ENCODE measurements around the gene ENOPH1. TPM values are rescaled to one million over a fixed set of nuclear protein-coding genes. Genes with fewer than 3 reads are reported as not detected.

ENOPH1 gene
- total and polyA plus RNA-seq, 2 experiments from 2014 or later: 34.0 to 35.6 TPM

GRCh38 chr4:82496349-82496748 lies 66.0 kb downstream of the ENOPH1 start:
- Histone ChIP-seq H3K9ac (no peak overlapping the region), H4K20me1 (ENCODE audit: insufficient read depth) (no peaks in the 10 kb centered on the region), H3K4me2 (ENCODE audit: unreplicated experiment) (no peak overlapping the region), H3K36me3 (ENCODE audit: low read depth) (no peaks in the 10 kb centered on the region), H3K9me3 (ENCODE audit: low read depth) (no peaks in the 10 kb centered on the region), H3K27me3 (replicated peaks; ENCODE audit: insufficient read depth) (no peaks in the 10 kb centered on the region), H3K9me2 (ENCODE audit: insufficient read depth) (no peaks in the 10 kb centered on the region), H3K4me3 (no peak overlapping the region), H3K79me2 (ENCODE audit: insufficient read depth) (no peaks in the 10 kb centered on the region), H3F3A (ENCODE audit: insufficient read depth) (peaks cover 23% of the 10 kb centered on the region), H2AFZ (no peak overlapping the region), H3K4me1 (ENCODE audit: insufficient read depth) (peaks cover 33% of the 10 kb centered on the region), H3K27ac (no peak overlapping the region)
- 64 to 79% methylated on average over 2 of the region's 2 CpGs for WGBS, 2 experiments (ENCODE audit: low coverage in 1 of 2, low lambda C conversion rate in 2 of 2, missing lambda C conversion rate in 2 of 2)
- TF ChIP-seq EZH2phosphoT487 (IDR thresholded peaks at IDR 0.05; ENCODE audit: insufficient read depth, low read depth) (no peak), EZH2 (IDR thresholded peaks at IDR 0.05; ENCODE audit: insufficient read depth, poor library complexity, severe bottlenecking) (no peak)
- DNase-seq: no peak
- in situ Hi-C loops (cut with MboI): no loop called here

GRCh38 chr4:82499738-82500434 lies 69.5 kb downstream of the ENOPH1 start:
- no peaks in the 10 kb centered on the region for H4K20me1 ChIP-seq (ENCODE audit: insufficient read depth)
- H3K9me2 ChIP-seq (ENCODE audit: insufficient read depth): no peaks in the 10 kb centered on the region
- peaks cover 16% of the 10 kb centered on the region for H3K4me1 ChIP-seq (ENCODE audit: insufficient read depth)
- H3K27me3 ChIP-seq (replicated peaks; ENCODE audit: insufficient read depth): no peaks in the 10 kb centered on the region
- peak overlapping the region; percentile 20; the same call in 1 of the 2 replicates for H2AFZ ChIP-seq
- H3F3A ChIP-seq (ENCODE audit: insufficient read depth): peaks cover 19% of the 10 kb centered on the region
- peak overlapping the region; percentile 2; the same call in 1 of the 2 replicates for H3K9ac ChIP-seq
- H3K27ac ChIP-seq: peak overlapping the region; percentile 39
- H3K79me2 ChIP-seq (ENCODE audit: insufficient read depth): no peaks in the 10 kb centered on the region
- 0 out of 2 replicates have a peak overlapping the region, but pooled peaks have one; percentile 3 for H3K4me3 ChIP-seq
- peak; percentile 57 for DNase-seq
- H3K4me2 ChIP-seq (ENCODE audit: unreplicated experiment): peak overlapping the region; percentile 66
- in situ Hi-C loops (cut with MboI): no loop called here
- TF ChIP-seq EZH2 (IDR thresholded peaks at IDR 0.05; ENCODE audit: insufficient read depth, poor library complexity, severe bottlenecking): no peak
- TF ChIP-seq EZH2phosphoT487 (IDR thresholded peaks at IDR 0.05; ENCODE audit: insufficient read depth, low read depth): no peak
- no peaks in the 10 kb centered on the region for H3K36me3 ChIP-seq (ENCODE audit: low read depth)
- H3K9me3 ChIP-seq (ENCODE audit: low read depth): no peaks in the 10 kb centered on the region
- 48 to 55% methylated on average over 6 of the region's 6 CpGs for WGBS, 2 experiments (ENCODE audit: low coverage in 1 of 2, low lambda C conversion rate in 2 of 2, missing lambda C conversion rate in 2 of 2)

DNA sequence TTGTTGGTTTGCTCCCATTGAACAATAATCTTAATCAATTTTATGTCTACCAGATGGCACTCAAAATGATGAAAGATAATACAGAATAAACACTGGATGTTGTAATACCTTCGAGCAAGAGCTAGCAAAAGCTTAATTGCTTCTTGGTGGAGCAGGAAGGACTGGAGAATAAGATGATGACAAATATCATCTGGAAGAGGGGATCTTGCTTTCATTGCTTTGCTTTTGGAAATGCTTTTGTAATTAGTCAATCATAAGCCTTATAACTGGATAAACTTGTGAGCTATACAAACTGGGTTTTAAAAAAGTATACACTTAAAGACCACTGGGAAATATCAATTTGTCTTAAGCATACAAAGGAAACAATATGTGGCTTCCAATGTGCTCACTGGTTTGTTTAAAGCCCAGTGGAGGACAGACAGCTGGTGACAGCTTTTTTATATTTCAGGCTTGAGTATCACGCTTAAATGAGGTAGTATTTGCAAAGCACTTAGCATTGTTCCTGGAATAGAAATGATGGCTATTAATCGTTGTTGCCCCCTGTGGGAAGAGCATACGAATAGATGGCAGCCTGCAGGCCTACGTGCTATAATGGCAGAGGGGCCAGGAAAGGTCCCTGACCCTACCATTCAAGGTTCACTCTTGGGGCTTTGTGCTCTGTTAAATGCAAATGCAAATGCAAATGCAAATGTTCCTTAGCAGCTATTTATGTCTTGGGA lies 70.2 kb downstream of the ENOPH1 start:
- Histone ChIP-seq H3K36me3 (ENCODE audit: low read depth) (no peaks in the 10 kb centered on the region), H3F3A (ENCODE audit: insufficient read depth) (peaks cover 19% of the 10 kb centered on the region), H3K9me3 (ENCODE audit: low read depth) (no peaks in the 10 kb centered on the region), H3K4me1 (ENCODE audit: insufficient read depth) (peaks cover 16% of the 10 kb centered on the region), H3K4me2 (ENCODE audit: unreplicated experiment) (peak overlapping the region; percentile 66), H3K9me2 (ENCODE audit: insufficient read depth) (no peaks in the 10 kb centered on the region), H3K27ac (peak overlapping the region; percentile 39), H2AFZ (peak overlapping the region; percentile 20; the same call in 1 of the 2 replicates), H3K27me3 (replicated peaks; ENCODE audit: insufficient read depth) (0 out of 2 replicates have a peak, but pooled peaks cover 1% of the 10 kb centered on the region), H3K9ac (peak overlapping the region; percentile 2; the same call in 1 of the 2 replicates), H3K79me2 (ENCODE audit: insufficient read depth) (no peaks in the 10 kb centered on the region), H4K20me1 (ENCODE audit: insufficient read depth) (no peaks in the 10 kb centered on the region), H3K4me3 (0 out of 2 replicates have a peak overlapping the region, but pooled peaks have one; percentile 3)
- peak; percentile 64 for DNase-seq
- in situ Hi-C loops (cut with MboI): no loop called here
- TF ChIP-seq EZH2phosphoT487 (IDR thresholded peaks at IDR 0.05; ENCODE audit: insufficient read depth, low read depth) (no peak), EZH2 (IDR thresholded peaks at IDR 0.05; ENCODE audit: insufficient read depth, poor library complexity, severe bottlenecking) (no peak)
- WGBS, 2 experiments (ENCODE audit: low coverage in 1 of 2, low lambda C conversion rate in 2 of 2, missing lambda C conversion rate in 2 of 2): 37 to 41% methylated on average over 5 of the region's 5 CpGs

DNA sequence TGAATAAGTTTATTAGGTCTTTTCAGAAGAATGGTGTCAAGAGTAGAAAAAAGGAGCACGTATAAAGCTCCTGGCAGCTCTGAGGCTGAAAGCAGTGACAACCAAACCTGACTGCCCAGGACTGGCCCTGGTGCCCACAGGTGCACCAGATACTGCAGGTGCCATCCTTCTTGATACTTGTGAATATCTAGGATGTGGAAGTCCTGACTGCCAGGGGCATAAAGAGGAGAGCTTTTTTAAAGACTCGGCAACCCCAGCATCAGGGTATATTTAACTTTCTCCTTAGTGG lies 70.7 kb downstream of the ENOPH1 start:
- Histone ChIP-seq H3K9me3 (ENCODE audit: low read depth) (no peaks in the 10 kb centered on the region), H2AFZ (no peak overlapping the region), H3K27ac (no peak overlapping the region), H3K4me2 (ENCODE audit: unreplicated experiment) (no peak overlapping the region), H3F3A (ENCODE audit: insufficient read depth) (peaks cover 19% of the 10 kb centered on the region), H3K36me3 (ENCODE audit: low read depth) (no peaks in the 10 kb centered on the region), H3K9ac (no peak overlapping the region), H3K79me2 (ENCODE audit: insufficient read depth) (no peaks in the 10 kb centered on the region), H3K27me3 (replicated peaks; ENCODE audit: insufficient read depth) (0 out of 2 replicates have a peak, but pooled peaks cover 6% of the 10 kb centered on the region), H3K4me1 (ENCODE audit: insufficient read depth) (peaks cover 16% of the 10 kb centered on the region), H3K4me3 (no peak overlapping the region), H4K20me1 (ENCODE audit: insufficient read depth) (no peaks in the 10 kb centered on the region), H3K9me2 (ENCODE audit: insufficient read depth) (no peaks in the 10 kb centered on the region)
- 90 to 96% methylated on average over 2 of the region's 2 CpGs for WGBS, 2 experiments (ENCODE audit: low coverage in 1 of 2, low lambda C conversion rate in 2 of 2, missing lambda C conversion rate in 2 of 2)
- in situ Hi-C loops (cut with MboI): no loop called here
- TF ChIP-seq EZH2 (IDR thresholded peaks at IDR 0.05; ENCODE audit: insufficient read depth, poor library complexity, severe bottlenecking): no peak
- TF ChIP-seq EZH2phosphoT487 (IDR thresholded peaks at IDR 0.05; ENCODE audit: insufficient read depth, low read depth): no peak
- DNase-seq: no peak
